ENCODE data around the gene PHF5A.

PHF5A gene

GRCh38 chr22:41505511-41506220 is 37.2 kb upstream of the PHF5A start:
- no peak overlapping the region for H3K4me2 ChIP-seq (ENCODE audit: low read length)
- peaks cover 11% of the 10 kb centered on the region for H3K4me1 ChIP-seq (ENCODE audit: insufficient read depth, low read length, severe bottlenecking)
- H2AFZ ChIP-seq (ENCODE audit: low read length): no peak overlapping the region
- TF ChIP-seq, protein P1, sequence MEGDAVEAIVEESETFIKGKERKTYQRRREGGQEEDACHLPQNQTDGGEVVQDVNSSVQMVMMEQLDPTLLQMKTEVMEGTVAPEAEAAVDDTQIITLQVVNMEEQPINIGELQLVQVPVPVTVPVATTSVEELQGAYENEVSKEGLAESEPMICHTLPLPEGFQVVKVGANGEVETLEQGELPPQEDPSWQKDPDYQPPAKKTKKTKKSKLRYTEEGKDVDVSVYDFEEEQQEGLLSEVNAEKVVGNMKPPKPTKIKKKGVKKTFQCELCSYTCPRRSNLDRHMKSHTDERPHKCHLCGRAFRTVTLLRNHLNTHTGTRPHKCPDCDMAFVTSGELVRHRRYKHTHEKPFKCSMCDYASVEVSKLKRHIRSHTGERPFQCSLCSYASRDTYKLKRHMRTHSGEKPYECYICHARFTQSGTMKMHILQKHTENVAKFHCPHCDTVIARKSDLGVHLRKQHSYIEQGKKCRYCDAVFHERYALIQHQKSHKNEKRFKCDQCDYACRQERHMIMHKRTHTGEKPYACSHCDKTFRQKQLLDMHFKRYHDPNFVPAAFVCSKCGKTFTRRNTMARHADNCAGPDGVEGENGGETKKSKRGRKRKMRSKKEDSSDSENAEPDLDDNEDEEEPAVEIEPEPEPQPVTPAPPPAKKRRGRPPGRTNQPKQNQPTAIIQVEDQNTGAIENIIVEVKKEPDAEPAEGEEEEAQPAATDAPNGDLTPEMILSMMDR (IDR thresholded peaks at IDR 0.05; ENCODE audit: low read length): no peak
- no peak for TF ChIP-seq EZH2 (IDR thresholded peaks at IDR 0.05; ENCODE audit: borderline replicate concordance, low read length)
- no peak overlapping the region for H3K27ac ChIP-seq (ENCODE audit: low read depth, low read length, poor library complexity, severe bottlenecking)
- H3K36me3 ChIP-seq (ENCODE audit: insufficient read depth, low read length): peaks cover 68% of the 10 kb centered on the region
- no peaks in the 10 kb centered on the region for H3K27me3 ChIP-seq (ENCODE audit: insufficient read depth, low read length)
- H3K9me2 ChIP-seq (ENCODE audit: low read depth, low read length): no peaks in the 10 kb centered on the region
- no peaks in the 10 kb centered on the region for H4K20me1 ChIP-seq (ENCODE audit: insufficient read depth, low read length)
- H3K4me3 ChIP-seq (ENCODE audit: low read depth, low read length, poor library complexity, severe bottlenecking): no peak overlapping the region
- no peak overlapping the region for H3K9ac ChIP-seq (ENCODE audit: low read length)
- H3K9me3 ChIP-seq (ENCODE audit: low read length): no peaks in the 10 kb centered on the region
- no peaks in the 10 kb centered on the region for H3F3A ChIP-seq (ENCODE audit: insufficient read depth, low read length)
- H3K79me2 ChIP-seq (ENCODE audit: insufficient read depth, low read length): no peaks in the 10 kb centered on the region

DNA sequence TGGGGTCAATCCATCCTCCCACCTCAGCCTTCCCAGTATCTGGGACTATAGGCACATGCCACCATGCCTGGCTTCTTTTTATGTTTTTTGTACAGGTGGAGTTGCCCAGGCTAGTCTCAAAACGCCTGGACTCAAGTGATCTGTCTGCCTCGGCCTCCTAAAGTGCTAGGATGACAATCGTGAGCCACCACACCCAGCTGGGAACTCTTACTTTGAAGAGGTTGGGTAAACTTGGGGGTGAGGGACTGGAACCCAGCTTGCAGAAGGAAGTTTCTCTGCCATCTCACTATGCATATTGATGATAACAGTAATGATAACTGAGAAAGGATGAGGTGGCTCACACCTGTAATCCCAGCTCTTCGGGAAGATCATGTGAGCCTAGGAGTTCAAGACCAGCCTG is 36.3 kb upstream of the PHF5A start:
- H4K20me1 ChIP-seq (ENCODE audit: insufficient read depth, low read length): no peaks in the 10 kb centered on the region
- H3K36me3 ChIP-seq (ENCODE audit: insufficient read depth, low read length): peaks cover 65% of the 10 kb centered on the region
- no peaks in the 10 kb centered on the region for H3K9me2 ChIP-seq (ENCODE audit: low read depth, low read length)
- H3K4me3 ChIP-seq (ENCODE audit: low read depth, low read length, poor library complexity, severe bottlenecking): no peak overlapping the region
- H2AFZ ChIP-seq (ENCODE audit: low read length): no peak overlapping the region
- H3K27ac ChIP-seq (ENCODE audit: low read depth, low read length, poor library complexity, severe bottlenecking): no peak overlapping the region
- H3K27me3 ChIP-seq (ENCODE audit: insufficient read depth, low read length): no peaks in the 10 kb centered on the region
- H3F3A ChIP-seq (ENCODE audit: insufficient read depth, low read length): no peaks in the 10 kb centered on the region
- TF ChIP-seq EZH2 (IDR thresholded peaks at IDR 0.05; ENCODE audit: borderline replicate concordance, low read length): no peak
- TF ChIP-seq, protein P1 (IDR thresholded peaks at IDR 0.05; ENCODE audit: low read length): no peak
- H3K9ac ChIP-seq (ENCODE audit: low read length): no peak overlapping the region
- H3K4me1 ChIP-seq (ENCODE audit: insufficient read depth, low read length, severe bottlenecking): peaks cover 11% of the 10 kb centered on the region
- no peaks in the 10 kb centered on the region for H3K9me3 ChIP-seq (ENCODE audit: low read length)
- H3K79me2 ChIP-seq (ENCODE audit: insufficient read depth, low read length): no peaks in the 10 kb centered on the region
- no peak overlapping the region for H3K4me2 ChIP-seq (ENCODE audit: low read length)

DNA sequence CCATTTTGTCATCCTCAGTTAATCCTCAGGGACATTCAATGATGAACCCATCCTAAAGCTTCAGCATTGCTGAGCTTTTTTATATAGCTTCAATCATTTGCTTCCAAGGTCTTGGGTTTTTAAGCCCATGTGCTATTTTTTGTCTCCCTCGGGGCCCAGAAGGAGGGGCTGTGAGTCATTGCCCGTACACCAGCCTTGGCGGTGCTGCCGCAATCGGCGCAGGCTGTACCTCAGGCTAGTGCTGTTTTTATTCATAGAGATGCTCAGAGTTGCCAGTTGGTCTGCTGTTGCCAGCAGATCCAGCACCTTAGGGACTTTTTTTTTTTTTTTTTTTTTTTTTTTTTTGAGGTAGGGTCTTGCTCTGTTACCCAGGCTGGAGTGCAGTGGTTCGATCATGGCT is 35.9 kb upstream of the PHF5A start:
- H3K9me2 ChIP-seq (ENCODE audit: low read depth, low read length): no peaks in the 10 kb centered on the region
- no peaks in the 10 kb centered on the region for H3F3A ChIP-seq (ENCODE audit: insufficient read depth, low read length)
- H3K79me2 ChIP-seq (ENCODE audit: insufficient read depth, low read length): no peaks in the 10 kb centered on the region
- no peak overlapping the region for H3K9ac ChIP-seq (ENCODE audit: low read length)
- peaks cover 67% of the 10 kb centered on the region for H3K36me3 ChIP-seq (ENCODE audit: insufficient read depth, low read length)
- H2AFZ ChIP-seq (ENCODE audit: low read length): no peak overlapping the region
- H3K4me3 ChIP-seq (ENCODE audit: low read depth, low read length, poor library complexity, severe bottlenecking): no peak overlapping the region
- H3K27ac ChIP-seq (ENCODE audit: low read depth, low read length, poor library complexity, severe bottlenecking): no peak overlapping the region
- H3K4me2 ChIP-seq (ENCODE audit: low read length): no peak overlapping the region
- H4K20me1 ChIP-seq (ENCODE audit: insufficient read depth, low read length): no peaks in the 10 kb centered on the region
- no peaks in the 10 kb centered on the region for H3K27me3 ChIP-seq (ENCODE audit: insufficient read depth, low read length)
- peaks cover 11% of the 10 kb centered on the region for H3K4me1 ChIP-seq (ENCODE audit: insufficient read depth, low read length, severe bottlenecking)
- H3K9me3 ChIP-seq (ENCODE audit: low read length): no peaks in the 10 kb centered on the region
- TF ChIP-seq EZH2 (IDR thresholded peaks at IDR 0.05; ENCODE audit: borderline replicate concordance, low read length): no peak
- TF ChIP-seq, protein P1 (IDR thresholded peaks at IDR 0.05; ENCODE audit: low read length): no peak
